Measurements from ENCODE around the gene CALHM2.

The CALHM2 gene

GRCh38 chr10:103475437-103475836 is 23.3 kb upstream of the CALHM2 start:
- DNase-seq, result no peak

- no peak for DNase-seq
These were observed 21.9 kb upstream of the CALHM2 start for GRCh38 chr10:103474077-103474476.

- DNase-seq, result no peak
These were observed 21.1 kb upstream of the CALHM2 start for GRCh38 chr10:103473261-103473671.

GRCh38 chr10:103472005-103472404 is 19.8 kb upstream of the CALHM2 start:
- peak; percentile 53 for DNase-seq

- DNase-seq, result peak; percentile 90
These were observed 18.8 kb upstream of the CALHM2 start for GRCh38 chr10:103470761-103471653.

- DNase-seq, result no peak
These were observed 17.0 kb upstream of the CALHM2 start for GRCh38 chr10:103469201-103469600.

DNA sequence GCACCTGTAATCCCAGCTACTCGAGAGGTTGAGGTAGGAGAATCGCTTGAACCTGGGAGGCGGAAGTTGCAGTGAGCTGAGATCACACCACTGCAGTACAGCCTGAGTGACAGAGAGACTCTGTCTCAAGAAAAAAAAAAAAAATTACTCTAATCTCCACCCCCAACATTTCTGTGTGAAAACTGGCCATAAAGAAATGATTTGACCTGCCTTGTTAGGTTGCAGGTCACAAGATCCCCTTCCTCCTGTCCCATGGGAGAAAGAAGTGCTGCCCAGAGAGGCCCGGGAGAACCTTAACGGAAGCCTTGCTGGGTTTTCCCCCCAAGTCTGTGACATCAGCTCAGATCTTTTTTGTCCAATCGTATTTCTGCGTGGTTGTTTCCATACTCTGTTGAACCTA is 15.2 kb upstream of the CALHM2 start:
- no peak for DNase-seq

DNA sequence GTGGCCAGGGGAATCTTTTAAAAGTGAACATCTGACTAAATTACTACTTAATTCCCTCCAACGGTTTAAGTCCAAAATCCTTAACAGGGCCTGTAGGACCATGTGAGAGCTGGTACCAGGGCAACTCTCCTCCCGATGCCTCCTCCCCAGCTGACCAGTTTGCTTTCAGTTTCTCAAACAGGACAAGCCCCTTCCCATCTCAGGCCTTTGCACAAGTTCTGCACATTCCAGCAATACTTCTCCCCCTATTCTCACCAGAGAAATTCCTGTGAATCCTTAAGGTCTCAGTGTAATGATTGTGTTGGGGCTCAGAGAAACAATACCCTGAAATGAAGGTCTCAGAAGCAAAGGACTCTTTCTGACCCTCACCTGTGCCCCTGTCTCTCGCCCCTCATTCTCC is 14.6 kb upstream of the CALHM2 start:
- no peak for DNase-seq

GRCh38 chr10:103465411-103466179 is 13.4 kb upstream of the CALHM2 start:
- peak; percentile 82 for DNase-seq

DNA sequence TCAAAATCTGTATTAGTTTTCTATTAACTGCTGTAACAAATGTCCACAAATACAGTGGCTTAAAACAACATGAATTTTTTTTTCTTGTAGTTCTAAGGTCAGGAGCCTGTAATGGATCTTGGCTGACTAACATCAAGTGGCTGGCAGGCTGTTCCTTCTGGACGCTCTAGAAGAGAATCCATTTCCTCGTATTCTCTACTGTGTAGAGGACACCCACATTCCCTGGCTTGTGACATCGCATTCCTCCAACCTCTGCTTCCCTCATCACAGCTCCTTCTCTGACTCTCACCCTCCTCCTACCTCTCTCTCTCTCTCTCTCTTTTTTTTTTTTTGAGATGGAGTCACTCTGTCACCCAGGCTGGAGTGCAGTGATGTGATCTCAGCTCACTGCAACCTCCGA is 11.3 kb upstream of the CALHM2 start:
- DNase-seq, result no peak

DNA sequence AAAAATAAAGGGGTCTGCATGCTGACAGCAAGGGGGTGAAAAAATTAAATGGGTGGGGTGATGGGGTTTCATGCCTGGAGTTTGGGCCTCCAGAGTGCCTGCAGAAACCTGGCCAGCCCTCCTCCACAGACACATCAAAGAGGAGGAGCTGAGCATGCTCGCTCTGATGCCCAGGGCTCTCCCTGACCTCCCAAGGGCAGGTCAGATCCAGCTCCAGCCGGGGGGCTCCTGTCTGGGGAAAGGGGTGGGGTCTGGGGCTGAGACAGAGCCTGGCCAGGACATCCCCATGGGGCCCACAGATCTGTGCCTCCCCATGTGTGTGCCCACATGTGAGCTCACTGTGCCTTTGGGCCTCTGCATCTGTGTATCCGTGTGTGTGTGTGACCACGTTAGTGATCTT is 7.4 kb upstream of the CALHM2 start:
- DNase-seq, result no peak

GRCh38 chr10:103458720-103459119 is 6.5 kb upstream of the CALHM2 start, which contains the start of gene CALHM1:
TSS of gene CALHM1 (minus strand) at chr10:103458900. CDS start at chr10:103458751, 149 bp downstream.
- DNase-seq, result no peak

- no peak for DNase-seq
These were observed 5.9 kb upstream of the CALHM2 start for GRCh38 chr10:103457896-103458583.

- DNase-seq, result no peak
These were observed 5.1 kb upstream of the CALHM2 start for GRCh38 chr10:103457176-103457712.

DNA sequence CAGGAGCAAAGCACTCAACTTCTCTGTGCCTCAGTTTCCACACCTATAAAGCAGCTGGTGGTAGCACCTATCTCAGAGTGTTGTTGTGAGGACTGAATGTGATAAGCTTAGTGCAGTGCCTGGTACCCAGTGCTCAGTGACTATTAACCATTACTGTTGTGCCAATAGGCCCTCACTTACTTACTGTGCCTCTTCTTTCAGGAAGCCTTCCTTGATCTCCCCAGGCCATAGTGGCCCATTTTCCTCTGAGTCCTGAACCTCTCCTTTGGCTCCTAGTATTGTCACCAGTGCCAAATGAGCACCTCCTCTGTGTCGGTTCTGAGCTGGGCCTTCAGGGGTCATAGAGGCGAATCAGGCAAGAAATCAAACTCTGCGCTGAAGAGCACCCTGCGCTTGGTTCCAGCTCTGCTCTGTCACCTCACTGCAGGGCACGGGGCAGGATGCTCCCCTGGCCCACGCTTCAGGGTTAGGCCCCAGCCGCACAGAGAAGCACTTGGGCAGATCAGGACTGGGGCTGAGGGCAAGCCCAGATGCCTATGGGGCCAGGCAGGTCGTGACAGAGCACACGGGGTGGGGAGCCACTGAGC is 4.0 kb upstream of the CALHM2 start:
- DNase-seq, result no peak

GRCh38 chr10:103455235-103455634 is 3.1 kb upstream of the CALHM2 start:
- no peak for DNase-seq

- DNase-seq, result no peak
These were observed 1.9 kb upstream of the CALHM2 start for GRCh38 chr10:103454026-103454425.

DNA sequence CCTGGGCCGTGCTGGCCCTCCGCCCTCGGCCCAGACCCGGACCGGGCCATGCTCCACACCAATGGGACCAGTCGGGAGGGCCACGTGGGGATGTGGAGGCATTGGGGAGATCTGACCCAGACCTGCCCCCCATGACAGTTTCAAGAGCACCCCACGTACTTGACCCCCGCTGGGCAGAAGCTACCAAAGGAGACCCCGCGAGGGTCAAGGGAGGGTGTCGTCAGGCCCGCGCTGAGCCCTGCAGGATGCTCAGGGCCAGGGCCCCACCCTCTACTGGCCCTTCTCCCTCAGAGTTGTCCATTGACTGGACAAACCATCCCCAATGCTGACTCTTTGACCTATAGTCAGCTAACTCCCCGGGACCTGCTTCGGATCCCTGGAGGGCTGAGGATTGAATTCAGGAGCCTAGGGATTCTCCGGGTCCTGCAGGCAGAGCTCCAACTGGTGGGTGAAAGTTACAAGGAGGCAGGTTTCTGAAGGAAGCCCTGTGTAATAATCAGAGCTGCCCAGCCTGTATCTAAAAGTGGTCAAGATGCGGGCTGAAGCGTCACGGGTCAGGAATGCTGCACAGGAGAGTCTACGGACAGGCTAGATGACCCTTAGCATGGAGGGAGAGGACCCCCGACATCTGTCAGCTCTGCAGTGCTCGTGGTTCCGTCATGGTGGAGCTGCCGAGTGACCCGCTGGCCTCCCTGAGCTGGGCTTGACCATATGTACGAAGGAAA is 498 bp upstream of the CALHM2 start:
- no peak for DNase-seq

- peak; percentile 54 for DNase-seq
These were observed 918 bp downstream of the CALHM2 start for GRCh38 chr10:103451091-103451813.

- no peak for DNase-seq
These were observed 1.9 kb downstream of the CALHM2 start for GRCh38 chr10:103450201-103450695.
